ENCODE measurements around the gene NFYA. TPM values are rescaled to one million over a fixed set of nuclear protein-coding genes. Genes with fewer than 3 reads are reported as not detected.

Gene NFYA
- total RNA-seq, 1 experiment from 2014 or later = 43.0 TPM

DNA sequence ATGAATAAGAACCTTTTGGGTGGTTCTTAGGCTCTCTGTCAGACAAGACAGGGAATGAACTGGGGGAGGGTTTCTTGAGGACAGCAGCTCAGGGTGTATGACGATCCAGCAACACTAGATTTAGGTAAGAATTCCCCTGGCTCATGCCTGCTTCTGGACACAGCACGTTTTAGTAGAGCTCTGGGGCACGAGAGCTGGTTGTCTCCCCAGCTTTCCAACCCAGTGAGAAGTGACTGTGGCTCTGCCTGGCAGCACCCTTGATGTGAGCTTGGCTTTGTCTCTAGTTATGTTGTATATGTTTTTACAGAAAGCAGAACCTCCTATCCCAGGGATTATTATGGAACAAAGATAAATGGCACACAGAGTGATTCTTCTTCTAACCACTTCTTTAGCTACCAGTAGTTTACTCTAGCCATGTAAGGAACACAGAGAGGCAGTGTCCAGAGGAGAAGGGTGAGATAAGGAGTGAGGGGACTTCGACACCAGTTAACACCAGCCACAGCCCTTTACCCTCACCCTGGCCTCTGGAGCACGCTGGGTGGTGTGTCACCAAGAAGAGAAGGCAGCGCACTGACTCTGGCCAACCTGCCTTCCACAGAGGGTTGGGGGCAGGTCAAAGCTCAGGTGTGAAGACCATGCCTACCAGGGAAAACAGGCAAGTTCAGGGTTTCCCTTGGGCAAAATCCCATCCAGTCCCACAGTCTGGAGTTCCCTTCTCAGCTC, 15.8 kb upstream of the NFYA start:
- H3K18ac ChIP-seq (ENCODE audit: insufficient read length, low read depth, low read length) = no peak overlapping the region
- H2BK15ac ChIP-seq (ENCODE audit: low read depth, low read length) = no peak overlapping the region
- H3K27ac ChIP-seq (ENCODE audit: insufficient read length, low read depth, low read length) = no peak overlapping the region
- no peak overlapping the region for H3K56ac ChIP-seq (ENCODE audit: insufficient read length, low read depth, low read length)
- no peak overlapping the region for H2AK5ac ChIP-seq (ENCODE audit: insufficient read length, low read length)
- no peak overlapping the region for H2BK20ac ChIP-seq (ENCODE audit: low read depth, low read length, poor library complexity, severe bottlenecking)
- Mint-ChIP-seq H3K4me1 (peaks cover 21 to 22% of the 10 kb centered on the region in 2 experiments), H3K36me3 (ENCODE audit: insufficient read depth in 1 of 3, low read depth in 3 of 3) (peaks cover 0 to 9% (median 0%) of the 10 kb centered on the region in 3 experiments; a peak in 2 of 7 replicates), H3K9me3 (no peaks in the 10 kb centered on the region), H3K27me3 (ENCODE audit: low read depth) (no peaks in the 10 kb centered on the region), H3K27ac (no peak overlapping the region), H3K4me3 (no peak overlapping the region)
- H3K79me1 ChIP-seq (ENCODE audit: insufficient read depth, low read depth, low read length, poor library complexity, severe bottlenecking) = no peaks in the 10 kb centered on the region
- WGBS (ENCODE audit: extremely low coverage, insufficient read length, low lambda C conversion rate) = no CpG with 5 or more reads among the region's 6 CpGs
- no peak overlapping the region for H4K8ac ChIP-seq (replicated peaks; ENCODE audit: insufficient read length, low read depth, low read length)
- no peak overlapping the region for H3K4ac ChIP-seq (ENCODE audit: low read depth, low read length)
- peaks cover 7% of the 10 kb centered on the region; the same call in 1 of the 2 replicates for H3K4me1 ChIP-seq (ENCODE audit: insufficient read depth, low read length)
- H3K9me3 ChIP-seq (ENCODE audit: control insufficient read depth, low read depth, low read length) = no peaks in the 10 kb centered on the region
- H4K91ac ChIP-seq (ENCODE audit: insufficient read length, low read depth, low read length) = no peak overlapping the region
- no peak overlapping the region for H2BK5ac ChIP-seq (ENCODE audit: insufficient read length, low read length)
- H3K14ac ChIP-seq (ENCODE audit: insufficient read depth, low read length) = no peak overlapping the region
- H2BK12ac ChIP-seq (ENCODE audit: insufficient read length, low read depth, low read length) = no peak overlapping the region
- H3K23ac ChIP-seq (ENCODE audit: insufficient read length, low read depth, low read length) = no peak overlapping the region
- H2BK120ac ChIP-seq (ENCODE audit: low read depth, low read length, poor library complexity, severe bottlenecking) = no peak overlapping the region
- no peaks in the 10 kb centered on the region for H3K27me3 ChIP-seq (ENCODE audit: insufficient read depth, low read length)
- H4K5ac ChIP-seq (ENCODE audit: insufficient read length, low read depth, low read length) = no peak overlapping the region
- TF ChIP-seq, protein P1, sequence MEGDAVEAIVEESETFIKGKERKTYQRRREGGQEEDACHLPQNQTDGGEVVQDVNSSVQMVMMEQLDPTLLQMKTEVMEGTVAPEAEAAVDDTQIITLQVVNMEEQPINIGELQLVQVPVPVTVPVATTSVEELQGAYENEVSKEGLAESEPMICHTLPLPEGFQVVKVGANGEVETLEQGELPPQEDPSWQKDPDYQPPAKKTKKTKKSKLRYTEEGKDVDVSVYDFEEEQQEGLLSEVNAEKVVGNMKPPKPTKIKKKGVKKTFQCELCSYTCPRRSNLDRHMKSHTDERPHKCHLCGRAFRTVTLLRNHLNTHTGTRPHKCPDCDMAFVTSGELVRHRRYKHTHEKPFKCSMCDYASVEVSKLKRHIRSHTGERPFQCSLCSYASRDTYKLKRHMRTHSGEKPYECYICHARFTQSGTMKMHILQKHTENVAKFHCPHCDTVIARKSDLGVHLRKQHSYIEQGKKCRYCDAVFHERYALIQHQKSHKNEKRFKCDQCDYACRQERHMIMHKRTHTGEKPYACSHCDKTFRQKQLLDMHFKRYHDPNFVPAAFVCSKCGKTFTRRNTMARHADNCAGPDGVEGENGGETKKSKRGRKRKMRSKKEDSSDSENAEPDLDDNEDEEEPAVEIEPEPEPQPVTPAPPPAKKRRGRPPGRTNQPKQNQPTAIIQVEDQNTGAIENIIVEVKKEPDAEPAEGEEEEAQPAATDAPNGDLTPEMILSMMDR (conservative IDR thresholded peaks at IDR 0.05) = no peak
- H3K9ac ChIP-seq (ENCODE audit: extremely low read depth, insufficient read length, low read length) = no peak overlapping the region
- no peak overlapping the region for H3K4me2 ChIP-seq (ENCODE audit: insufficient read depth, insufficient read length, low read length)
- H3K23me2 ChIP-seq (ENCODE audit: insufficient read length, low read depth, low read length, poor library complexity, severe bottlenecking) = no peaks in the 10 kb centered on the region
- DNase-seq = no peak
- H2AFZ ChIP-seq (ENCODE audit: low read length) = no peak overlapping the region
- H4K20me1 ChIP-seq (ENCODE audit: control insufficient read depth, insufficient read depth, insufficient read length) = no peaks in the 10 kb centered on the region
- no peaks in the 10 kb centered on the region for H3K79me2 ChIP-seq (ENCODE audit: insufficient read depth, low read length)
- H3T11ph ChIP-seq (ENCODE audit: low read length) = no peak overlapping the region

Measured in H9 (cell line).